HL-60/S4 treated with phorbol 12-myristate 13-acetate at 8.2 ng/mL for 4 days and 3 days (cell line): Measurements from ENCODE around the gene ULBP2.
"Not testable (repeated sequence)": the region's sequence is repeated elsewhere in the genome, so short reads cannot be mapped to it uniquely, and the experiment has no call there.

Source experiments
- in situ Hi-C: fragments of 300-500 bp; cut with MboI; formaldehyde crosslinking; loops from 2 replicates; pipeline ENCODE4 v1.15.0; 2022; ENCODE audit warnings: low sequenced_read_pairs

ULBP2 gene

DNA sequence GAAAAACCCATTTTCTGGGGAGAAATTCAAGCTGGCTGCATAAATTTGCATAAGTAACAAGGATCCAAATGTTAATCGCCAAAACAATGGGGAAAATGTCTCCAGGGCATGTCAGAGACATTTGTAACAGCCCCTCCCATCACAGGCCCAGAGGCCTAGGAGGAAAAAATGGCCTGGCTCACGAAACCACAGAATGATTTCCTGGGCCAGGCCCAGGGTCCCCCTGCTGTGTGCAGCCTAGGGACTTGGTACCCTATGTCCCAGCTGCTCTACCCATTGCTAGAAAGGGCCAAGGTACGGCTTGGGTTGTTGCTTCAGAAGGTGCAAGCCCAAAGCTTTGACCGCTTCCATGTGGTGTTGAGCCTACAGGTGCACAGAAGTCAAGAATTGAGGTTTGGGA, 33.3 kb upstream of the ULBP2 start:
- in situ Hi-C loops = not testable (repeated sequence)

DNA sequence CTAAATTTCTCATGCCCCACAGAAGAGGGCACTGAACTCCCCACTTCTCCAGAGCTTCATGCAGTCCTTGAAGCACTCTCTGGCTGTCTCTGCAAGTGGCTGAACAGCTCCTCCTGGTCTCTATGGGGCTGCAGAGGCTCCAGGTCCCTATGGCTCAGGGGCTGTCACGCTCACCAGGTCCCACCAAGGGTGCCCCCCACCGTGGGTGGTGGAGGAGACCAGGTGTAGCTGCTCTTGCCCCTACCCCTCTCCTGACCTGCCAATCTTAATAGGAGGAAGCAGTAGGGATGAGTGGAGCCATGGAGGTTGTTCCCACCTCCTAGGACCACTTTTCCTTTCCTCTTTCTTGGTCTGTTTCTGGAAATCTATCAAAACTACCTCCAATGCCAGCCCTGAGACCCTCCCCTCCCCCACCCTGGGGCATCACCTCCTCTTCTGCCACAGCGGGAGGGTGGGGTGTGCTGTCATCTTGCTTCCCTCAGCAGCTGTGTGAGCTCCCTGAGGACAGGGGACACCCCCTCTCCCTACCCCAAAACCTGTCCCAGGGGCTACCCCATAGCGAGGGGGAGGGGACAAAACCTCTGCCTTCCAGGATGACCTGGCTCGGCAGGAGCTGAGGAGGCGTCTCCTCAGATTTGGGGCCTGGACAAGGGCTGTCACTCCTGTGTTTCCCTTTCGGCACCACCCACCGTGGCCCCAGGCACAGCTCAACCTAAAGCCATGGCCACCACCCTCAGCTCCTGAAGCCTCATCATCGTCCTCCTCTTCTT, 31.9 kb upstream of the ULBP2 start:
- in situ Hi-C loops = no loop called here

DNA sequence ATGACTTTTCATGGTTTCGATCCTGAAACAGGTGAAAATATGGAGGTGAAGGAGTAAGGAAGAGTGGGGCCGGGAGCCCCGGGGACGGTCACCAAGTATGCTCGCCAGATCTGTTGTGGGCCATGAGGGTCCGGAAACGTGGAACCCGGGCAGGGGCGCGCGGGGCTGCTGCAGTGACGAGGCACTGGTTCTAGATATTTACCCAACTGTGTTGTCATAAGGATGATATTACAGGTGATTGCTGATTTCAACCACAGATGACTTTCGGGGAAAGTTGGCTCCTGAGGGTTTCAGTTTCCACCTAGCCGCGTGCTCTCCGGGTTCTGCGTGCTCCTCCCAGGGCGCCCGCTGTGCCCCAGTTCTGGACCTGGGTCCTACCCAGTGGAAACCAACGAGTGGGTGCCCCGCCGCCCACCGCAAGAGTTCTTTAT, 31.1 kb upstream of the ULBP2 start:
- in situ Hi-C loops = no loop called here

GRCh38 chr6:149912680-149913079, 29.1 kb upstream of the ULBP2 start:
- in situ Hi-C loops = not testable (repeated sequence)

DNA sequence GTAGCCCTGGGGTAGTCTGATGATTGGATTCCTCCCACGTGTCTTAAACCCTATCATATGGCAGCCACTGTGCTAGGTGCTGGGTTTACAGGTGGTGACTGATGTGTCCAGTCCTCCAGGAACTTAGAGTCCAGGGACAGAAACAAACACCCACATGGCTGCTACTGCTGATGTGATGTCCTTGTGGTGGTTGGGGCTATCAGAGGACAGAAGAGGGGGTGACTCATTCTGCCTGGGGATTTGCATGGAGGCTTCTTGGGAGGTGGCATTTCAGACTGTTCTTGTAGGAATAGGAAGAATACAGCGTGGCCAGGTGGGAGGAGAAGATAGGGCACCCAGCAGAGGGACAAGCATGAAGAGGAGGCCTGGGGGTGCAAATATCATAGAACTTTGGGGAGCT, 28.7 kb upstream of the ULBP2 start:
- in situ Hi-C loops = no loop called here

DNA sequence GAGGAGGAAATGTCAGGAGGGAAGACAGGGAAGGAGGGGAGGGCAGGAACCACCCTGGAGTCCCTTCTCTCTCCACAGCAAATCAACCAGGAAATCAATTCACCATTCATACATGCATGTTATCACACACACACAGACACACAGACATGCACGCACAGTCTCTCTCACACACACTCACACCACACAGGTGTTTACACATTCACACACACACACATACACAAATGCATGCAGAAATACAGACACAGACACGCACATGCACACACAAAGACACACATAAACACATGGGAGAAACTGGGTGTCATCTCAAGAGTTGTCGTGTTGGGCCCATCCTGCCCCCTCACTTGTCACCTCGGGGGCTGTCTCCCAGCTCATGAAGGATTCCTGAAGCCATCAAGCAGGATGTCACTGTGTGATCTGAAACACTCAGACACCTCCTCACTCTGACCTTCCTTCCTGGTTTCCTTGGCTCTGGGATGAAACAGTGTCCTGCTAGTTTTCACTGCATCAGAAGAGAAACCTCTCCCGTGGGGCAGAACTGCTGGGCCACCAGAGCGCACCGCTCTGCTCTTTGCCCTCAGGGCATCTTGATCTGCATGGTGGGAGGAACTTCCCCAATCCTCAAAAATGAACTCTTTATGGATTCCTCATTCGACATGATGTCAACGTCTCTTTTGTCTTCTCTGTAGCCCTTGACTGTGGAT, 28.1 kb upstream of the ULBP2 start:
- in situ Hi-C loops = no loop called here

DNA sequence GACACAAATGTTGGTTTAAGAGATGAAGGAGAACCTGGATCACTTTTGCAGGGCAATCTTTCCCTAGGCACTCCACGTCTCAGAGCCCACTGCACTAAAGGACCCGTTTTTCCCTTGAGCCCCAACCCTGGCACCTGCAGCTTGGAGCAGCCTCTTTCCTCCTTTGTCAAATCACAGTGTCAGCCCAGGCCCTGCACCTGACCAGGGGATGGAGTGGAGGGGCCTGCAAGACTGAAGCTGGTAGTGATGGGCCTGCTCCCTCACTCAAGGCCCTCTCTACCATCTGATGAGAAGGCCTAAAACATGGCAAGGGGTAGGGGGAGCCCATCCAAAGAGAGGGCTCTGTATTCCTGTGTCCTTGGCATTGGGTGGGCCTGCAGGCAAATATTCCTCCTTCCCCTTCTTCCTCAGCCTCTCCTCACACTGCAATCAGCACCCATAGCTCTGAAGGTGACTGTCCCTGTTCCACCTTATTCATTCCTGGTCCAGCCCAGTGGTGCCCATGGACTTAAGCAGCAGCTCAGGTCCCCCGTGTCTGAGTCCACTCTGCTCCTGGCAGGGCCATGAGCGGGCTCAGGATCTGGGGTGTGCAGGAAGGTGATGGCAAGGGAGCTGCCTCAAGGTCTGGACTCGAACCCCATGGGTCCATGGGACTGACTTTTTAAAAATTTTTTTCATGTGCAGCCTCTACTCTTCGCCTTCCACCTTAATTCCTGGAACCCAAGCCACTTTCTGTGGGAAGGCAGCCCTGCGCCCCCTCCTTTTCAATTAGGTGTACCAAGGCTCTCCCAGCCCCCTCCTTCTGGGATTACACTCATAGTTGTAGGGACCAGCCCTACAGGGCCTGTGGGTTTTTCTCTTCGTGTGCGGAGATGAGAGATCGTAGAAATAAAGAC, 25.6 kb upstream of the ULBP2 start:
- in situ Hi-C loops = no loop called here

DNA sequence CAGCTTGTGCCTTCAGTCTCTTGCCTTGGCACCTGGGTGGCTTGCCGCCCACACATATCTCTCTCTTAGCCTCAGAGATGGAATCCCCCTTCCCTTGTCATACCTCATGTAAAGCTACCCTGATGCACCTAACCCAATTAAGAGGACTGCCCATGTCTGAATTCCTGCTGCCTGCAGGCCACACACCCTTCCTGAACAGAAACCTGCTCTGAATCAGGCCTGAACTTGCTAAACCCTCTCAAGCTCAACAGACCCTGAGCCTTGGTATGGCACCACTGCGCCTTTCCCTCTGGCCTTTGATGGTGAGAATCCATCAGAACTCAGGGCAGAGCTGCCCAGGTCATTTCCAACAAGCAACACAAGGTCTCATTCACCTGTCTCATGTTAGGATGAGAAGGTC, 24.1 kb upstream of the ULBP2 start:
- in situ Hi-C loops = no loop called here

- in situ Hi-C loops = no loop called here
These were observed 23.5 kb upstream of the ULBP2 start for GRCh38 chr6:149918151-149918905.

GRCh38 chr6:149919126-149919833, 22.5 kb upstream of the ULBP2 start:
- in situ Hi-C loops = not testable (repeated sequence)

- in situ Hi-C loops = no loop called here
These were observed 22.0 kb upstream of the ULBP2 start for GRCh38 chr6:149919834-149920225.

- in situ Hi-C loops = no loop called here
These were observed 20.5 kb upstream of the ULBP2 start for GRCh38 chr6:149921361-149921760.

- in situ Hi-C loops = not testable (repeated sequence)
These were observed 19.7 kb upstream of the ULBP2 start for GRCh38 chr6:149922091-149922490.

DNA sequence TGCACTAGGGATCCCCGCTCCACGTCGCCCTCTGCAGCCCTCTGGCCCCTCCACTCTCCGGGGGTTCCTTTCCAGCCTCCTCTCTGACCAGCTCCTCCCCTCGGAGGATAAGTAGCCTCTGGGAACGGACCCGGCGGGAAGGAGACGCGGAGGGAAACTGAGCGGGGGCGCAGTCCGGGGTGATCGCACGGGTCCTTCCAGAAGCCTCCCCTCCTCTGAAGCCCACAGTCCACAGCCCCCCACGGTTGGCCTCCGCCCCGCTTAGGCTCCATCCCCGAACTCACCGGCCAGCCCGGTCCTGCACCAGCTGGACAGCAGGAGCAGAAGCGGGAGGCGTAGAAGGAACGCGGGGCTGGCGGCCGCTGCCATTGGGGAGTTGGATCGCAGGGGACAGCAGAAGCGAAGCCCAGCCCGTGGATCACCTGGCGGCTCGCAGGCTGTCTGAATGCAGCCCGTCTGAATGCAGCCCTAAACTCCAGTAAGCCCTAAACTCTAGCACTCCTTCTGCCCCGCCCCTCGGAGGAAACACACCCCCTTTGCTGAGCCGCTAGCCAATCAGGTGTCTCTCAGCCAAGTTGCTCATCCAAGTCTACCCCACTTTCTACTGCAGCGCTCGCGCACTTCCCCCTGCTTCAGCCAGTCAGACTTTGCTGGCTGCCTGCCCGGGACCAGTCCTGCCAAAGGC, 19.0 kb upstream of the ULBP2 start, which contains the start of gene RAET1G:
Gene RAET1G, minus strand, starts transcription at position 480 of the 685 bp plus-strand sequence. Its CDS starts 111 bp downstream, at position 369.
- in situ Hi-C loops = no loop called here

GRCh38 chr6:149923327-149923986, 18.4 kb upstream of the ULBP2 start:
- in situ Hi-C loops = no loop called here

GRCh38 chr6:149924206-149924932, 17.4 kb upstream of the ULBP2 start:
- in situ Hi-C loops = no loop called here

DNA sequence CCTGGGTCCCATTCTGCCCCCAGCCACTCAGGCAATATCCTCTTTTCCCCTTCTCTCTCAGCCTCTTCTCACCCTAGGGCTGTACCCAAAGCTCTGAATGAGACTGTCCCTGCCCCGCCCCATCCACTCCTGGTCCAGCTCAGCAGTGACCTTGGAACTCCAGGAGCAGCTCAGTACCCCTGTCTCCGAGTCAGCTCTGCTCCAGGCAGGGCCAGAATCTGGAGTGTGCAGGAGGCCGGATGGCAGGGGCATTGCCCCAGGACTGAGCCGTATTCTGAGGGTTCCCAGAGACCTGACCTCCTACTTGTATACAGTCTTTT, 16.9 kb upstream of the ULBP2 start:
- in situ Hi-C loops = no loop called here

DNA sequence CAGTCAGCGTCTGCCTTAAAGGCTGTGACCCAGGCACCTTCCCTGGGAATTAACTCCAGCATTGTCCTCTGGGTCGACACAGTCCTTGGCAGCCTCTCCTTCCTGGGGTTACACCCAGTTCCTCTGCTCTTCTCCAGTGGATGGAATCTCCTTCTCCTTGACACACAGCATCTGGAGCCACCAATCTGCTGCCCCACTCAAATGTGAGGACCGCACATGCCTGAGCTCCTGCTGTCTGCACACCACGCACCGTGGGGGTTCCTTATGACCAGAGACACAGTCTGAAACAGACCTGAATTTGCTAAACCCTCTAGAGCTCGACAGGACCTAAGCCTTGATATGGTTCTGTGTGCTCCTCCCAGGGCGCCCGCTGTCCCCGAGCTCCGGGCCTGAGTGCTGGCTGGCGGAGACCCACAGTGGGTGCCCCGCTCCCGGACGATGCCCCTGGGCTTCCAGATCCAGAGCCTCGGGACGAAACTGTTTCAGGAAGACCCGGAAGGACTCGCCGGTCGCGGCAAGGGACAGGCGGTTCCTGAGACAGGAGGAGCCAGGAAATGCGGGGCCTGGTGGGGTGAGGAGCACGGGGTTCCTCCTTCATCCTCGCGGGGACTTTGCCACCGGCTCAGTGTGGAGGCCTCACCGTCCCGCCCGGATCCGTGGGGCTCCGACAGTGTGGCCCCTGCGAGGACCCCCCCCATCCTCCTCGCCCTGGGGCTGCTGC, 16.4 kb upstream of the ULBP2 start:
- in situ Hi-C loops = no loop called here
